H9 (cell line): ENCODE data around the gene IL1B. TPM values are rescaled to one million over a fixed set of nuclear protein-coding genes. Genes with fewer than 3 reads are reported as not detected.

Experiments
- DNase-seq: peaks from one replicate; pipeline ENCODE4 v3.0.0-alpha.2; 2017
- H2AFZ ChIP-seq: one replicate; pipeline ENCODE4 v1.6.1; 2013; ENCODE audit warnings: mild to moderate bottlenecking, low read length, control low read depth, moderate library complexity
- H2AK5ac ChIP-seq: 2 replicates; pipeline ENCODE4 v1.6.1; 2013; ENCODE audit warnings: low read length, control low read depth, mixed read lengths; ENCODE audit not compliant: insufficient read length
- H2BK120ac ChIP-seq: one replicate; pipeline ENCODE4 v1.6.1; 2013; ENCODE audit warnings: low read depth, mild to moderate bottlenecking, low read length, control low read depth, inconsistent platforms; ENCODE audit not compliant: poor library complexity, severe bottlenecking
- H2BK12ac ChIP-seq: 2 replicates; pipeline ENCODE4 v1.6.1; 2013; ENCODE audit warnings: low read length, control low read depth, mixed read lengths, low read depth; ENCODE audit not compliant: insufficient read length
- H2BK15ac ChIP-seq: 2 replicates; pipeline ENCODE4 v1.6.1; 2013; ENCODE audit warnings: low read depth, low read length, control low read depth
- H2BK20ac ChIP-seq: one replicate; pipeline ENCODE4 v1.6.1; 2013; ENCODE audit warnings: low read depth, mild to moderate bottlenecking, low read length, control low read depth, inconsistent platforms; ENCODE audit not compliant: poor library complexity, severe bottlenecking
- H2BK5ac ChIP-seq: 2 replicates; pipeline ENCODE4 v1.6.1; 2013; ENCODE audit warnings: low read length, control low read depth, mixed read lengths; ENCODE audit not compliant: insufficient read length
- H3K14ac ChIP-seq: 2 replicates; pipeline ENCODE4 v1.6.1; 2013; ENCODE audit warnings: low read length, control low read depth; ENCODE audit not compliant: insufficient read depth
- H3K18ac ChIP-seq: 2 replicates; pipeline ENCODE4 v1.6.1; 2013; ENCODE audit warnings: low read depth, mild to moderate bottlenecking, mixed read lengths, low read length, control low read depth; ENCODE audit not compliant: insufficient read length
- H3K23ac ChIP-seq: 2 replicates; pipeline ENCODE4 v1.6.1; 2013; ENCODE audit warnings: low read length, control low read depth, mixed read lengths, low read depth; ENCODE audit not compliant: insufficient read length
- H3K23me2 ChIP-seq: 2 replicates; pipeline ENCODE4 v1.6.1; 2013; ENCODE audit warnings: low read depth, mild to moderate bottlenecking, mixed read lengths, low read length, control low read depth; ENCODE audit not compliant: insufficient read length, poor library complexity, severe bottlenecking
- H3K27ac ChIP-seq: 2 replicates; pipeline ENCODE4 v1.5.1; 2013; ENCODE audit warnings: low read length, control low read depth, mixed read lengths, low read depth; ENCODE audit not compliant: insufficient read length
- H3K27me3 ChIP-seq: 2 replicates; pipeline ENCODE4 v1.6.1; 2013; ENCODE audit warnings: low read length, control low read depth, inconsistent platforms; ENCODE audit not compliant: insufficient read depth
- H3K4ac ChIP-seq: 2 replicates; pipeline ENCODE4 v1.6.1; 2013; ENCODE audit warnings: low read depth, mild to moderate bottlenecking, control low read depth, inconsistent platforms, low read length, moderate library complexity
- H3K4me1 ChIP-seq: 2 replicates; pipeline ENCODE4 v1.6.1; 2013; ENCODE audit warnings: low read length, control low read depth, inconsistent platforms; ENCODE audit not compliant: insufficient read depth
- H3K4me2 ChIP-seq: 2 replicates; pipeline ENCODE4 v1.6.1; 2013; ENCODE audit warnings: low read length, control low read depth, mixed read lengths; ENCODE audit not compliant: insufficient read length, insufficient read depth
- H3K56ac ChIP-seq: 2 replicates; pipeline ENCODE4 v1.6.1; 2013; ENCODE audit warnings: low read depth, mild to moderate bottlenecking, mixed read lengths, low read length, control low read depth; ENCODE audit not compliant: insufficient read length
- H3K79me1 ChIP-seq: 2 replicates; pipeline ENCODE4 v1.6.1; 2013; ENCODE audit warnings: low read depth, mild to moderate bottlenecking, moderate library complexity, low read length, control low read depth, inconsistent platforms; ENCODE audit not compliant: insufficient read depth, poor library complexity, severe bottlenecking
- H3K79me2 ChIP-seq: 2 replicates; pipeline ENCODE4 v1.6.1; 2013; ENCODE audit warnings: low read length, control low read depth, inconsistent platforms; ENCODE audit not compliant: insufficient read depth
- H3K9ac ChIP-seq: 2 replicates; pipeline ENCODE4 v1.6.1; 2013; ENCODE audit warnings: low read length, control low read depth, mixed read lengths; ENCODE audit not compliant: insufficient read length; ENCODE audit errors: extremely low read depth
- H3K9me3 ChIP-seq: one replicate; pipeline ENCODE4 v1.6.1; 2013; ENCODE audit warnings: low read depth, low read length, inconsistent platforms; ENCODE audit not compliant: control insufficient read depth
- H3T11ph ChIP-seq: one replicate; pipeline ENCODE4 v1.6.1; 2013; ENCODE audit warnings: mild to moderate bottlenecking, low read length, control low read depth, inconsistent platforms
- H4K20me1 ChIP-seq: one replicate; pipeline ENCODE4 v1.6.1; 2013; ENCODE audit not compliant: control insufficient read depth, insufficient read length, insufficient read depth
- H4K5ac ChIP-seq: 2 replicates; pipeline ENCODE4 v1.6.1; 2013; ENCODE audit warnings: low read depth, mild to moderate bottlenecking, mixed read lengths, low read length, control low read depth; ENCODE audit not compliant: insufficient read length
- H4K8ac ChIP-seq: replicated peaks from 2 replicates; pipeline ENCODE4 v1.6.1; 2013; ENCODE audit warnings: low read length, control low read depth, mixed read lengths, low read depth; ENCODE audit not compliant: insufficient read length
- H4K91ac ChIP-seq: 2 replicates; pipeline ENCODE4 v1.6.1; 2013; ENCODE audit warnings: low read depth, mild to moderate bottlenecking, moderate library complexity, mixed read lengths, low read length, control low read depth; ENCODE audit not compliant: insufficient read length
- H3K27ac Mint-ChIP-seq, 3 experiments: 2 replicates in 2 of 3; 3 replicates in 1 of 3; pipeline ENCODE4 v1.8.0; 2020 to 2021; ENCODE audit warnings: mixed read lengths in 3 of 3, mild to moderate bottlenecking in 1 of 3, moderate library complexity in 1 of 3
- H3K27me3 Mint-ChIP-seq: 2 replicates; pipeline ENCODE4 v1.8.0; 2021; ENCODE audit warnings: low read depth, mild to moderate bottlenecking, moderate library complexity, mixed read lengths
- H3K36me3 Mint-ChIP-seq, 3 experiments: 2 replicates in 2 of 3; 3 replicates in 1 of 3; pipeline ENCODE4 v1.8.0; 2020 to 2021; ENCODE audit warnings: low read depth in 3 of 3, mixed read lengths in 3 of 3; ENCODE audit not compliant: insufficient read depth in 1 of 3
- H3K4me1 Mint-ChIP-seq, 2 experiments: 2 replicates each; pipeline ENCODE4 v1.8.0; 2020; ENCODE audit warnings: mixed read lengths in 2 of 2
- H3K4me3 Mint-ChIP-seq, 2 experiments: 2 replicates in 1 of 2; 3 replicates in 1 of 2; pipeline ENCODE4 v1.8.0; 2020 to 2021; ENCODE audit warnings: mild to moderate bottlenecking in 2 of 2, mixed read lengths in 2 of 2, moderate library complexity in 1 of 2
- H3K9me3 Mint-ChIP-seq, 2 experiments: 2 replicates in 1 of 2; 3 replicates in 1 of 2; pipeline ENCODE4 v1.8.0; 2020; ENCODE audit warnings: mild to moderate bottlenecking in 2 of 2, mixed read lengths in 2 of 2, moderate library complexity in 1 of 2
- WGBS: extraction: QIAGEN DNeasy Blood & Tissue Kit; methylation state at CpG from one replicate; pipeline ENCODE4 v1.1.7; 2013; ENCODE audit warnings: missing lambda C conversion rate, low lambda C conversion rate, mixed read lengths; ENCODE audit not compliant: insufficient read length; ENCODE audit errors: extremely low coverage; 5-methylcytosine and 5-hydroxymethylcytosine counted together
- total RNA-seq: library from RNA; stranded (reverse); gene quantifications from 2 replicates; pipeline ENCODE4 v1.2.1, GENCODE V29; 2021
- TF ChIP-seq, protein P1 (sequence below): fragments of 200-600 bp; sonication (generic); conservative IDR thresholded peaks from 3 replicates; pipeline ENCODE4 v1.8.0; 2021; ENCODE audit warnings: antibody characterized with exemption, mild to moderate bottlenecking

Gene IL1B
- total RNA-seq, 1 experiment from 2014 or later: not detected

DNA sequence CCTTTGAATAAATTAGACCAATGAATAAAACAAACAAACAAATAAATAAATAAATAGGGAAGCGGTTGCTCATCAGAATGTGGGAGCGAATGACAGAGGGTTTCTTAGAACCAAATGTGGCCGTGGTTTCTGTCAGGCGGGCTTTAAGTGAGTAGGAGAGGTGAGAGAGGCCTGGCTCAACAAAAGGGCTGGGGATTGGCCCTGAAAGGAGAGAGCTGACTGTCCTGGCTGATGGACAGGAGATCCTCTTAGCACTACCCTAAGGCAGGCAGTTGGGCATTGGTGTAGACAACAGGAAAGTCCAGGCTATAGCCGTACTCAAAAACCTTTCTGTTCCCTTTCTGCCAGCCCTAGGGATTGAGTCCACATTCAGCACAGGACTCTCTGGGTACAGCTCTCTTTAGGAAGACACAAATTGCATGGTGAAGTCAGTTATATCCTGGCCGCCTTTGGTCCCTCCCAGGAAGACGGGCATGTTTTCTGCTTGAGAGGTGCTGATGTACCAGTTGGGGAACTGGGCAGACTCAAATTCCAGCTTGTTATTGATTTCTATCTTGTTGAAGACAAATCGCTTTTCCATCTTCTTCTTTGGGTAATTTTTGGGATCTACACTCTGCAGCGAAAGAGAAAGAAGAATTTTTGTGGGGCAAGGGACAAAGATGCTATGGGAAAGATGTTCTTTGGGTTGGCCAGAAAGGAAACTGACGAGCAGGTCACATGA, 6.5 kb downstream of the IL1B start:
- Histone ChIP-seq H3K14ac (no peak overlapping the region), H3K27me3 (no peaks in the 10 kb centered on the region), H4K20me1 (no peaks in the 10 kb centered on the region), H3K9ac (no peak overlapping the region), H3K79me2 (no peaks in the 10 kb centered on the region), H3K4me1 (no peaks in the 10 kb centered on the region; the same call in 1 of the 2 replicates), H3K4ac (no peak overlapping the region), H2BK12ac (no peak overlapping the region), H4K91ac (no peak overlapping the region), H3K4me2 (no peak overlapping the region), H2BK5ac (no peak overlapping the region), H2BK120ac (no peak overlapping the region), H3T11ph (no peak overlapping the region), H2AK5ac (no peak overlapping the region), H3K27ac (no peak overlapping the region), H3K9me3 (no peaks in the 10 kb centered on the region), H4K5ac (no peak overlapping the region), H3K23ac (no peak overlapping the region), H3K18ac (no peak overlapping the region), H3K79me1 (no peaks in the 10 kb centered on the region), H4K8ac (no peak overlapping the region), H3K23me2 (no peaks in the 10 kb centered on the region), H2AFZ (no peak overlapping the region), H2BK15ac (no peak overlapping the region), H2BK20ac (no peak overlapping the region), H3K56ac (no peak overlapping the region)
- Mint-ChIP-seq H3K4me3 (no peak overlapping the region), H3K36me3 (peaks cover 0 to 4% (median 2%) of the 10 kb centered on the region in 3 experiments; a peak in 4 of 7 replicates), H3K27me3 (no peaks in the 10 kb centered on the region), H3K9me3 (peaks cover 3 to 5% of the 10 kb centered on the region in 2 experiments; a peak in 4 of 5 replicates), H3K27ac (no peak overlapping the region), H3K4me1 (peaks cover 5 to 14% of the 10 kb centered on the region in 2 experiments; a peak in 3 of 4 replicates)
- WGBS: no CpG with 5 or more reads among the region's 10 CpGs
- TF ChIP-seq, protein P1, sequence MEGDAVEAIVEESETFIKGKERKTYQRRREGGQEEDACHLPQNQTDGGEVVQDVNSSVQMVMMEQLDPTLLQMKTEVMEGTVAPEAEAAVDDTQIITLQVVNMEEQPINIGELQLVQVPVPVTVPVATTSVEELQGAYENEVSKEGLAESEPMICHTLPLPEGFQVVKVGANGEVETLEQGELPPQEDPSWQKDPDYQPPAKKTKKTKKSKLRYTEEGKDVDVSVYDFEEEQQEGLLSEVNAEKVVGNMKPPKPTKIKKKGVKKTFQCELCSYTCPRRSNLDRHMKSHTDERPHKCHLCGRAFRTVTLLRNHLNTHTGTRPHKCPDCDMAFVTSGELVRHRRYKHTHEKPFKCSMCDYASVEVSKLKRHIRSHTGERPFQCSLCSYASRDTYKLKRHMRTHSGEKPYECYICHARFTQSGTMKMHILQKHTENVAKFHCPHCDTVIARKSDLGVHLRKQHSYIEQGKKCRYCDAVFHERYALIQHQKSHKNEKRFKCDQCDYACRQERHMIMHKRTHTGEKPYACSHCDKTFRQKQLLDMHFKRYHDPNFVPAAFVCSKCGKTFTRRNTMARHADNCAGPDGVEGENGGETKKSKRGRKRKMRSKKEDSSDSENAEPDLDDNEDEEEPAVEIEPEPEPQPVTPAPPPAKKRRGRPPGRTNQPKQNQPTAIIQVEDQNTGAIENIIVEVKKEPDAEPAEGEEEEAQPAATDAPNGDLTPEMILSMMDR: no peak
- DNase-seq: no peak
